Keratinocyte (primary cell): ENCODE results near the gene HERPUD1.

Experiments
- CTCF ChIP-seq, 3 experiments: IDR thresholded peaks in 1 of 3; conservative IDR thresholded peaks in 1 of 3; optimal IDR thresholded peaks in 1 of 3; 2 replicates in 2 of 3; 3 replicates in 1 of 3; pipeline versions ENCODE3 to v1.5.1; 2011; ENCODE audit warnings: low read length in 3 of 3, mild to moderate bottlenecking in 3 of 3, moderate library complexity in 2 of 3, control low read depth in 1 of 3, inconsistent platforms in 1 of 3; ENCODE audit not compliant: insufficient read depth in 2 of 3; ENCODE audit errors: extremely low read depth in 1 of 3
- EZH2 ChIP-seq: IDR thresholded peaks from one replicate; pipeline ENCODE4 v1.6.1; 2012; ENCODE audit warnings: inconsistent platforms, mild to moderate bottlenecking, low read length, moderate library complexity

- TF ChIP-seq CTCF (optimal IDR thresholded peaks at IDR 0.05 in 1 of 3, IDR thresholded peaks at IDR 0.05 in 1 of 3, conservative IDR thresholded peaks at IDR 0.05 in 1 of 3; ENCODE audit: extremely low read depth in 1 of 3, insufficient read depth in 2 of 3, low read length in 3 of 3), result no peak
- no peak for TF ChIP-seq EZH2
Observed at GRCh38 chr16:56948234-56948633, 16.3 kb downstream of the HERPUD1 start.
